ENCODE measurements around the gene GMDS.

GMDS gene

GRCh38 chr6:1616701-1617463, 628.5 kb downstream of the GMDS start:
- DNase-seq: no peak

- no peak for DNase-seq
Measured at GRCh38 chr6:1615853-1616420, 629.5 kb downstream of the GMDS start.

GRCh38 chr6:1615151-1615852, 630.1 kb downstream of the GMDS start:
- DNase-seq: no peak

GRCh38 chr6:1614448-1615150, 630.8 kb downstream of the GMDS start:
- no peak for DNase-seq

GRCh38 chr6:1613688-1614447, 631.5 kb downstream of the GMDS start:
- DNase-seq: no peak

- no peak for DNase-seq
Measured at GRCh38 chr6:1613346-1613687, 632.1 kb downstream of the GMDS start.

GRCh38 chr6:1612974-1613306, 632.5 kb downstream of the GMDS start:
- DNase-seq: no peak

DNA sequence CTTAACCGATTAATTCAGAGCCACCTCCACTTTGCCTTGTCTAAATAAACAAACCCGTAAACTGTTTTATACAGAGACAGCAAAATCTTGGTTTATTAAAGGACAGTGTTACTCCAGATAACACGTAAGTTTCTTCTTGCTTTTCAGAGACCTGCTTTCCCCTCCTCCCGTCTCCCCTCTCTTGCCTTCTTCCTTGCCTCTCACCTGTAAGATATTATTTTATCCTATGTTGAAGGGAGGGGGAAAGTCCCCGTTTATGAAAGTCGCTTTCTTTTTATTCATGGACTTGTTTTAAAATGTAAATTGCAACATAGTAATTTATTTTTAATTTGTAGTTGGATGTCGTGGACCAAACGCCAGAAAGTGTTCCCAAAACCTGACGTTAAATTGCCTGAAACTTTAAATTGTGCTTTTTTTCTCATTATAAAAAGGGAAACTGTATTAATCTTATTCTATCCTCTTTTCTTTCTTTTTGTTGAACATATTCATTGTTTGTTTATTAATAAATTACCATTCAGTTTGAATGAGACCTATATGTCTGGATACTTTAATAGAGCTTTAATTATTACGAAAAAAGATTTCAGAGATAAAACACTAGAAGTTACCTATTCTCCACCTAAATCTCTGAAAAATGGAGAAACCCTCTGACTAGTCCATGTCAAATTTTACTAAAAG, 633.0 kb downstream of the GMDS start:
- DNase-seq: no peak

DNA sequence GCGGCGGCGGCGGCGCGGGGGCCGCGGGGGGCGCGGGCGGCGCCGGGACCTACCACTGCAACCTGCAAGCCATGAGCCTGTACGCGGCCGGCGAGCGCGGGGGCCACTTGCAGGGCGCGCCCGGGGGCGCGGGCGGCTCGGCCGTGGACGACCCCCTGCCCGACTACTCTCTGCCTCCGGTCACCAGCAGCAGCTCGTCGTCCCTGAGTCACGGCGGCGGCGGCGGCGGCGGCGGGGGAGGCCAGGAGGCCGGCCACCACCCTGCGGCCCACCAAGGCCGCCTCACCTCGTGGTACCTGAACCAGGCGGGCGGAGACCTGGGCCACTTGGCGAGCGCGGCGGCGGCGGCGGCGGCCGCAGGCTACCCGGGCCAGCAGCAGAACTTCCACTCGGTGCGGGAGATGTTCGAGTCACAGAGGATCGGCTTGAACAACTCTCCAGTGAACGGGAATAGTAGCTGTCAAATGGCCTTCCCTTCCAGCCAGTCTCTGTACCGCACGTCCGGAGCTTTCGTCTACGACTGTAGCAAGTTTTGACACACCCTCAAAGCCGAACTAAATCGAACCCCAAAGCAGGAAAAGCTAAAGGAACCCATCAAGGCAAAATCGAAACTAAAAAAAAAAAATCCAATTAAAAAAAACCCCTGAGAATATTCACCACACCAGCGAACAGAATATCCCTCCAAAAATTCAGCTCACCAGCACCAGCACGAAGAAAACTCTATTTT, 633.7 kb downstream of the GMDS start:
- no peak for DNase-seq

DNA sequence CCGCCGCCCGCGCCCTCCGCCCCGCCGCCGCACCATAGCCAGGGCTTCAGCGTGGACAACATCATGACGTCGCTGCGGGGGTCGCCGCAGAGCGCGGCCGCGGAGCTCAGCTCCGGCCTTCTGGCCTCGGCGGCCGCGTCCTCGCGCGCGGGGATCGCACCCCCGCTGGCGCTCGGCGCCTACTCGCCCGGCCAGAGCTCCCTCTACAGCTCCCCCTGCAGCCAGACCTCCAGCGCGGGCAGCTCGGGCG, 634.2 kb downstream of the GMDS start:
- no peak for DNase-seq

DNA sequence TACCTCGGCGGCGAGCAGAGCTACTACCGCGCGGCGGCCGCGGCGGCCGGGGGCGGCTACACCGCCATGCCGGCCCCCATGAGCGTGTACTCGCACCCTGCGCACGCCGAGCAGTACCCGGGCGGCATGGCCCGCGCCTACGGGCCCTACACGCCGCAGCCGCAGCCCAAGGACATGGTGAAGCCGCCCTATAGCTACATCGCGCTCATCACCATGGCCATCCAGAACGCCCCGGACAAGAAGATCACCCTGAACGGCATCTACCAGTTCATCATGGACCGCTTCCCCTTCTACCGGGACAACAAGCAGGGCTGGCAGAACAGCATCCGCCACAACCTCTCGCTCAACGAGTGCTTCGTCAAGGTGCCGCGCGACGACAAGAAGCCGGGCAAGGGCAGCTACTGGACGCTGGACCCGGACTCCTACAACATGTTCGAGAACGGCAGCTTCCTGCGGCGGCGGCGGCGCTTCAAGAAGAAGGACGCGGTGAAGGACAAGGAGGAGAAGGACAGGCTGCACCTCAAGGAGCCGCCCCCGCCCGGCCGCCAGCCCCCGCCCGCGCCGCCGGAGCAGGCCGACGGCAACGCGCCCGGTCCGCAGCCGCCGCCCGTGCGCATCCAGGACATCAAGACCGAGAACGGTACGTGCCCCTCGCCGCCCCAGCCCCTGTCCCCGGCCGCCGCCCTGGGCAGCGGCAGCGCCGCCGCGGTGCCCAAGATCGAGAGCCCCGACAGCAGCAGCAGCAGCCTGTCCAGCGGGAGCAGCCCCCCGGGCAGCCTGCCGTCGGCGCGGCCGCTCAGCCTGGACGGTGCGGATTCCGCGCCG, 634.7 kb downstream of the GMDS start:
- DNase-seq: no peak

GRCh38 chr6:1609648-1610496, 635.5 kb downstream of the GMDS start, which contains the start of gene FOXC1:
FOXC1 (plus strand) TSS chr6:1609915; CDS start chr6:1610446, 531 bp downstream.
- no peak for DNase-seq

DNA sequence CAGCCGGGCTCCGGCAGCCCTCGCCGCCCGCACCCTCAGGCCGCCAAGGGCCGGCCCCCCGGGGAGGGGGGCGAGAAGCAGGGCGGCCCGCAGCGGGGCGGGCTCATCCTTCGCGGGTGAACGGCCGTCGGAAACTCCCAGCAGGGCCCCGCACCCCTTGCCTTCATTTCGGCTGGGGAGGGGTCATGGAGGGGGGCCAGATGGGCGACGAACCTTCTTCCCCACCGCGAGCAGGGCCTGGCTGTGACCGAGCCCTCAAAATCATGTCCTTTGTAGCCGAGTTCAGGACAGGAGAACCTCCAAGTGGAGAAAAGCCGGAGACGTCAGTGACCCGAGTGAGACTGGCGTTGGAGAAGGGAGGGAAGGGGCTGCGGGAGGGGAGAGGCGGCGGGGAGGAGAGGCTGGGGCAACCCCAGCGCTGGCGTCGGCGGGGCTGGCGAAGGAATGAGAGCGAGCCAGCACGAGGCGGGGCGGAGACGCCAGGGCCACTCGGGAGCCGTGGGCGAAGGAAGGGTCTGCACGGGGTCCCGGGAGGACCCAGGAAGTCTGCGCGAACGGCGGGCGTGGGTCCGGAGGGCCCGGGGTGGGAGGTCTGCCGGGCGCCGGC, 636.3 kb downstream of the GMDS start:
- no peak for DNase-seq

DNA sequence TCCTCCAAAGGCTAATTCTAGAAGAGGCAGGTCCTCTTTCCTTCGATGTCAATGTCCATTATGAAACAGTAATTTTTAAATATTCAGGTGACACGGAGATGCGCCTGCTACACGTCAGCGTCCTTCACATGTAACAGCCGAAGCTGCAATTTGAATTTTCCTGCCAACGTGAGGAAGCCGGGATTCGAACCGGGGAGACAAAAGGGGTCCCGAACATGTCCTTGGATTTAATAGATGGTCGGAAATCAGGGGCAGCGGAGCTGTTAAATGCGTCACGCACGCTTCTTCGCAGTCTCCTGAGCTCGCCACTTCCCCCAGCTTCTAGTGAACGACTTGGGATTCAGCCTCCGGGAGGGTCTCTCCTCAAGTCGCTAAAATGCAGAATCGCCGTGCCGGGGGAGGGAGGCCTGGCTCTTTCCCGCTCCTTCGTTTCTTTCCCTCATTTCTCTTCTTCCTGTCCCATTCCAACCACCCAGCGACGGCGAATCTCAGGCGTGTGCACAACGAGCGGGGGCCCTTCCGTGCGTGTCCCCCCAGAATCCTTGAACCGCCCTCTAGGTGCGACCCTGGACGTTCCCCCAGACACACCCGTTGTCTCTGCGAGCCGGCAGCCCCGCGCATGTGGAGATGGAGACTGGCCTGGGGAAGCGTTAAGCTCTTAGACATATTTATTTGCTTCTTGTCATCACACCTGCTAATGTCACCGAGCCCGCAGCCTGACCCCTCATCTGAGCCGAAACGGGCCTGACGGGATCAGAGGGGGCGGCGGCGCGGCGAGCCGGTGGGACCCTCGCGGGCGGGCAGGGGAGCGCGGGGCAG, 637.0 kb downstream of the GMDS start:
- no peak for DNase-seq

DNA sequence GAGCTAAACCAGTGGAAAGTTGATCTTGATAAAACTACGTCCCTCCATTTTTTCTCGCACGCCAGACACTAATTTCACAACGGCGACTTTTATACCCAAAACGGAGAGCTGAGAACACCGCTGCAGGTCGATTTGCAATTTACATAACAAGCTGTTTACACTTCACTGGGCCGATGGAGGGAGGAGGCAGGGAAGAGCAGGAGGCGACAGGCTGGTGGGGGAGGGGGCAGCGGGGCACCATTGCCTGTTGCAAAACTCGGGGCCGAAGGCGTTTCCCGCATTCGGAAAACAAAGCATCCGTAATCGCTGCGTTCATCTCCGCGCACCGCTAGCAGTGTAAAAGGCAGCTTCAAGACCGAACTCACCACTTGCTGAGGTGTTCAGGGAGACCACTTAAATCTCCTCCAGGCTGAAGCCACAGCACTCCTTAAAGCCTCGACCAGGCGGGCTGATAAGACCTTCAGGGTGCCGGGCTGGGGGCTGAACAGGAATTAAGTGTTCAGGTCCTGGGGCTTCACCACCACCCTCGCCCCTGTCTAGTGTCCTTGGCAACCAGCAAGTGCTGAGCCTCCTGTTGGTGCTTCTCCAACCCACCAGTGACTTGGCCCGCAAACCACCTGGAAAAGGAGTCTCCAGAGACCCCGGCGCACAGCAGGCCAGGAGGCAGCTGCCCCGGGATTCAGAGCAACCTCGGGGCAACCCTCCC, 637.7 kb downstream of the GMDS start:
- no peak for DNase-seq

GRCh38 chr6:1606780-1607515, 638.5 kb downstream of the GMDS start:
- DNase-seq: no peak
